Stomach (tissue), 9 donors: ENCODE results near the gene TNPO3. TPM values are rescaled to one million over a fixed set of nuclear protein-coding genes. Genes with fewer than 3 reads are reported as not detected.
"Not testable (repeated sequence)": the region's sequence is repeated elsewhere in the genome, so short reads cannot be mapped to it uniquely, and the experiment has no call there.

Experiments
- DNase-seq, 2 donors: peaks; one replicate each; pipeline versions ENCODE4 v3.0.0 to v3.0.0-alpha.2; 2013 to 2019
- H3K27ac ChIP-seq, 5 donors: fragments of 200-600 bp in 4 of 5; sonication (generic) in 4 of 5; one replicate each; pipeline ENCODE4 v1.5.1; 2013 to 2019; ENCODE audit warnings: mild to moderate bottlenecking in 1 of 5, moderate library complexity in 1 of 5
- H3K27me3 ChIP-seq, 3 donors: fragments of 200-600 bp; sonication (generic); one replicate each; pipeline ENCODE4 v1.5.1; 2017 to 2019; ENCODE audit warnings: mixed run types in 1 of 3
- H3K36me3 ChIP-seq, 4 donors: fragments of 200-600 bp; sonication (generic); 1 replicate in 3 of 4; 2 replicates in 1 of 4; pipeline ENCODE4 v1.5.1; 2016 to 2019
- H3K4me1 ChIP-seq, 4 donors: fragments of 200-600 bp; sonication (generic); one replicate each; pipeline ENCODE4 v1.5.1; 2016 to 2019
- H3K4me3 ChIP-seq, 4 donors: fragments of 200-600 bp; sonication (generic) in 3 of 4; one replicate each; pipeline ENCODE4 v1.5.1; 2016 to 2019; ENCODE audit warnings: mild to moderate bottlenecking in 1 of 4
- H3K9me3 ChIP-seq, 4 donors: fragments of 200-600 bp; sonication (generic); one replicate each; pipeline ENCODE4 v1.5.1; 2016 to 2019
- EP300 ChIP-seq: sonication (generic); formaldehyde crosslinking; IDR thresholded peaks from one replicate; pipeline ENCODE4 v1.6.1; 2017; ENCODE audit warnings: antibody characterized with exemption
- POLR2A ChIP-seq, 4 donors: fragments of 450-650 bp; IDR thresholded peaks; one replicate each; pipeline ENCODE4 v1.6.1; 2016; ENCODE audit warnings: antibody characterized with exemption in 4 of 4, control low read depth in 2 of 4, mild to moderate bottlenecking in 1 of 4, moderate library complexity in 1 of 4
- POLR2AphosphoS5 ChIP-seq, 3 donors: sonication (generic); formaldehyde crosslinking; IDR thresholded peaks; one replicate each; pipeline ENCODE4 v1.6.1; 2016; ENCODE audit warnings: antibody characterized with exemption in 3 of 3
- WGBS, 5 donors: extraction: QIAGEN DNeasy Blood & Tissue Kit in 3 of 5; methylation state at CpG; one replicate each; pipeline versions ENCODE4 v1.1.5 to v1.1.7; 2013 to 2018; 5-methylcytosine and 5-hydroxymethylcytosine counted together
- intact Hi-C: fragments of 100-400 bp; cut with DNase I; formaldehyde crosslinking; loops from one replicate; pipeline ENCODE4 v1.15.1; 2023; ENCODE audit warnings: low total_unique reads
- polyA plus RNA-seq, 3 donors: library from polyadenylated mRNA; stranded (reverse); fragments of 200-250 nt; gene quantifications; one replicate each; pipeline ENCODE4 v1.2.3, GENCODE V29; 2013
- total RNA-seq, 5 donors: library from RNA; depleted of rRNA; stranded (reverse); fragments of >200 nt; gene quantifications; one replicate each; pipeline versions ENCODE4 v1.1.0 to v1.2.3, GENCODE V29; 2014 to 2016
- TF ChIP-seq, protein P1 (sequence below), 7 experiments: fragments of 450-650 bp in 4 of 7; fragments of 200-600 bp in 3 of 7; sonication (generic) in 3 of 7; IDR thresholded peaks; one replicate each; pipeline ENCODE4 v1.5.1; 2016 to 2019; ENCODE audit warnings: antibody characterized with exemption in 7 of 7, control low read depth in 2 of 7, mild to moderate bottlenecking in 1 of 7
- donor health status: healthy with polysubstance abuse.
- donor health status: Bipolar disorder and iron deficiency.
- donor health status: healthy.

Gene TNPO3
- total and polyA plus RNA-seq, 8 donors, result 10.7 to 63.8 (median 19.6) TPM

- peaks cover 10 to 85% (median 40%) of the 10 kb centered on the region in 3 donors for H3K27me3 ChIP-seq
- H3K36me3 ChIP-seq, result no peaks in the 10 kb centered on the region
- 4 to 9% (median 6%) methylated on average over 24 to 34 of the region's 34 CpGs for WGBS, 5 donors
- peaks cover 16 to 32% (median 22%) of the 10 kb centered on the region in 4 donors for H3K4me1 ChIP-seq
- intact Hi-C loops, result no loop called here
- H3K27ac ChIP-seq, result no peak overlapping the region
- peak in 1 of 2 donors; percentile 16 for DNase-seq
- TF ChIP-seq EP300 (no peak), POLR2A (IDR thresholded peaks at IDR 0.05) (no peak), POLR2AphosphoS5 (IDR thresholded peaks at IDR 0.05) (no peak)
- TF ChIP-seq, protein P1, sequence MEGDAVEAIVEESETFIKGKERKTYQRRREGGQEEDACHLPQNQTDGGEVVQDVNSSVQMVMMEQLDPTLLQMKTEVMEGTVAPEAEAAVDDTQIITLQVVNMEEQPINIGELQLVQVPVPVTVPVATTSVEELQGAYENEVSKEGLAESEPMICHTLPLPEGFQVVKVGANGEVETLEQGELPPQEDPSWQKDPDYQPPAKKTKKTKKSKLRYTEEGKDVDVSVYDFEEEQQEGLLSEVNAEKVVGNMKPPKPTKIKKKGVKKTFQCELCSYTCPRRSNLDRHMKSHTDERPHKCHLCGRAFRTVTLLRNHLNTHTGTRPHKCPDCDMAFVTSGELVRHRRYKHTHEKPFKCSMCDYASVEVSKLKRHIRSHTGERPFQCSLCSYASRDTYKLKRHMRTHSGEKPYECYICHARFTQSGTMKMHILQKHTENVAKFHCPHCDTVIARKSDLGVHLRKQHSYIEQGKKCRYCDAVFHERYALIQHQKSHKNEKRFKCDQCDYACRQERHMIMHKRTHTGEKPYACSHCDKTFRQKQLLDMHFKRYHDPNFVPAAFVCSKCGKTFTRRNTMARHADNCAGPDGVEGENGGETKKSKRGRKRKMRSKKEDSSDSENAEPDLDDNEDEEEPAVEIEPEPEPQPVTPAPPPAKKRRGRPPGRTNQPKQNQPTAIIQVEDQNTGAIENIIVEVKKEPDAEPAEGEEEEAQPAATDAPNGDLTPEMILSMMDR (IDR thresholded peaks at IDR 0.05), result no peak
- H3K4me3 ChIP-seq, result peak overlapping the region; percentile 20 to 44 (median 28)
- H3K9me3 ChIP-seq, result no peaks in the 10 kb centered on the region
Observed at GRCh38 chr7:128915271-128915819, 139.6 kb downstream of the TNPO3 start.

GRCh38 chr7:128914566-128915151 is 140.3 kb downstream of the TNPO3 start:
- H3K4me3 ChIP-seq, result peak overlapping the region in 2 of 4 donors; percentile 26 to 44
- 28 to 60% (median 50%) methylated on average over 9 to 11 of the region's 11 CpGs for WGBS, 5 donors
- peaks cover 22 to 39% (median 28%) of the 10 kb centered on the region in 4 donors for H3K4me1 ChIP-seq
- H3K9me3 ChIP-seq, result no peaks in the 10 kb centered on the region
- DNase-seq, result peak in 1 of 2 donors; percentile 18
- intact Hi-C loops, result no loop called here
- H3K36me3 ChIP-seq, result no peaks in the 10 kb centered on the region
- peaks cover 10 to 87% (median 47%) of the 10 kb centered on the region in 3 donors for H3K27me3 ChIP-seq
- TF ChIP-seq POLR2AphosphoS5 (IDR thresholded peaks at IDR 0.05), result no peak
- TF ChIP-seq, protein P1 (IDR thresholded peaks at IDR 0.05), result no peak
- no peak for TF ChIP-seq POLR2A (IDR thresholded peaks at IDR 0.05)
- no peak for TF ChIP-seq EP300
- H3K27ac ChIP-seq, result no peak overlapping the region

- H3K9me3 ChIP-seq, result no peaks in the 10 kb centered on the region
- no peak overlapping the region for H3K27ac ChIP-seq
- intact Hi-C loops, result no loop called here
- no peak overlapping the region for H3K4me3 ChIP-seq
- TF ChIP-seq, protein P1 (IDR thresholded peaks at IDR 0.05), result no peak
- TF ChIP-seq POLR2A (IDR thresholded peaks at IDR 0.05) (no peak), EP300 (no peak), POLR2AphosphoS5 (IDR thresholded peaks at IDR 0.05) (no peak)
- peaks cover 25 to 44% (median 32%) of the 10 kb centered on the region in 4 donors for H3K4me1 ChIP-seq
- H3K27me3 ChIP-seq, result peaks cover 10 to 90% (median 51%) of the 10 kb centered on the region in 3 donors
- 81 to 84% (median 83%) methylated on average over 7 to 10 of the region's 10 CpGs for WGBS, 5 donors
- H3K36me3 ChIP-seq, result no peaks in the 10 kb centered on the region
- DNase-seq, result peak in 1 of 2 donors; percentile 1
Observed at GRCh38 chr7:128913870-128914565, 140.9 kb downstream of the TNPO3 start.

GRCh38 chr7:128912709-128913495 is 142.0 kb downstream of the TNPO3 start:
- H3K9me3 ChIP-seq, intact Hi-C loops, H3K4me3 ChIP-seq, H3K36me3 ChIP-seq, H3K27ac ChIP-seq: not testable (repeated sequence)
- peak in 1 of 2 donors; percentile 0 for DNase-seq
- Histone ChIP-seq H3K27me3 (peaks cover 10 to 89% (median 55%) of the 10 kb centered on the region in 3 donors), H3K4me1 (peaks cover 25 to 44% (median 32%) of the 10 kb centered on the region in 4 donors)
- WGBS, 5 donors, result 81 to 98% (median 93%) methylated on average over 3 to 11 of the region's 20 CpGs
